ENCODE results near the gene IFITM10.

GRCh38 chr11:1730059-1730629 lies 20.3 kb downstream of the IFITM10 start:
- TF ChIP-seq CTCF (IDR thresholded peaks at IDR 0.05; ENCODE audit: poor library complexity) (no peak), EZH2phosphoT487 (IDR thresholded peaks at IDR 0.05; ENCODE audit: low read depth, severe bottlenecking, unreplicated experiment) (no peak)
